HepG2 (cell line): ENCODE data around the gene ADPRS. TPM values are rescaled to one million over a fixed set of nuclear protein-coding genes. Genes with fewer than 3 reads are reported as not detected.
A peak's percentile ranks its signal among the peaks of the same experiment; 100 is the strongest.

Experiments
- NFE2 ChIP-seq: sonication (generic); formaldehyde crosslinking; IDR thresholded peaks from 2 replicates; pipeline ENCODE4 v1.4.0; 2020; ENCODE audit warnings: missing genetic modification reagents
- RAD21 ChIP-seq: fragments of 450-650 bp; formaldehyde crosslinking; IDR thresholded peaks from 2 replicates; pipeline ENCODE4 v1.5.0; 2020; ENCODE audit warnings: mild to moderate bottlenecking
- RFX5 ChIP-seq: IDR thresholded peaks from 2 replicates; pipeline ENCODE4 v1.6.1; 2011; ENCODE audit warnings: low read depth, low read length, improper control_type of control experiment
- SNAI1 ChIP-seq: sonication (generic); formaldehyde crosslinking; IDR thresholded peaks from 2 replicates; pipeline ENCODE4 v1.5.0; 2020; ENCODE audit warnings: mild to moderate bottlenecking, missing genetic modification reagents, borderline replicate concordance
- XRCC5 ChIP-seq: fragments of 200-400 bp; formaldehyde crosslinking; optimal IDR thresholded peaks from 2 replicates; pipeline ENCODE3; 2017; ENCODE audit warnings: mild to moderate bottlenecking, low read length
- YY1 ChIP-seq: IDR thresholded peaks from 2 replicates; pipeline ENCODE4 v1.6.1; 2011; ENCODE audit warnings: low read length, low read depth, moderate library complexity, mild to moderate bottlenecking; ENCODE audit not compliant: insufficient read depth, insufficient replicate concordance
- ZNF263 ChIP-seq: sonication (generic); formaldehyde crosslinking; IDR thresholded peaks from 2 replicates; pipeline ENCODE4 v1.4.0; 2020; ENCODE audit warnings: missing genetic modification reagents
- ZNF292 ChIP-seq: sonication (generic); formaldehyde crosslinking; IDR thresholded peaks from 2 replicates; pipeline ENCODE4 v1.8.1; 2022; ENCODE audit warnings: mild to moderate bottlenecking, low read depth, missing genetic modification reagents, borderline replicate concordance
- ZNF326 ChIP-seq: sonication (generic); formaldehyde crosslinking; IDR thresholded peaks from 2 replicates; pipeline ENCODE4 v1.4.0; 2020; ENCODE audit warnings: missing genetic modification reagents, borderline replicate concordance
- ZNF331 ChIP-seq: sonication (generic); formaldehyde crosslinking; IDR thresholded peaks from 2 replicates; pipeline ENCODE4 v1.4.0; 2020; ENCODE audit warnings: missing genetic modification reagents
- ZNF432 ChIP-seq: sonication (generic); formaldehyde crosslinking; IDR thresholded peaks from 2 replicates; pipeline ENCODE4 v1.5.0; 2020; ENCODE audit warnings: missing genetic modification reagents, mild to moderate bottlenecking, borderline replicate concordance
- ZNF460 ChIP-seq: sonication (generic); formaldehyde crosslinking; IDR thresholded peaks from 2 replicates; pipeline ENCODE4 v1.5.1; 2020; ENCODE audit warnings: missing genetic modification reagents, mild to moderate bottlenecking, borderline replicate concordance
- ZNF556 ChIP-seq: sonication (generic); formaldehyde crosslinking; IDR thresholded peaks from 2 replicates; pipeline ENCODE4 v1.4.0; 2020; ENCODE audit warnings: mild to moderate bottlenecking, missing genetic modification reagents, borderline replicate concordance
- ZNF7 ChIP-seq: IDR thresholded peaks from 2 replicates; pipeline ENCODE4 v1.6.1; 2016; ENCODE audit warnings: missing biosample characterization, missing genetic modification reagents
- ZNF777 ChIP-seq: sonication (generic); formaldehyde crosslinking; IDR thresholded peaks from 2 replicates; pipeline ENCODE4 v1.4.0; 2020; ENCODE audit warnings: missing genetic modification reagents
- polyA plus RNA-seq, 8 experiments: library from polyadenylated mRNA; depleted of rRNA in 3 of 8; stranded (reverse) in 7 of 8; unstranded in 1 of 8; fragments of >200 nt; fragmentation: Illumina TruSeq in 4 of 8; extraction: Trizol in 4 of 8; gene quantifications; 2 replicates each; pipeline versions ENCODE4 v1.2.1 to v1.2.3, GENCODE V29; 2011 to 2016; ENCODE audit warnings: low read depth in 4 of 8, missing spikeins in 1 of 8, mixed read lengths in 1 of 8; ENCODE audit not compliant: insufficient read depth in 1 of 8
- total RNA-seq, 5 experiments: library from RNA; depleted of rRNA; stranded (reverse); fragments of >200 nt; fragmentation: Illumina TruSeq; extraction: Trizol; gene quantifications; 2 replicates each; pipeline ENCODE4 v1.2.3, GENCODE V29; 2016; ENCODE audit warnings: low read depth in 1 of 5
- TF ChIP-seq, protein P1 (sequence below): sonication (generic); formaldehyde crosslinking; IDR thresholded peaks from 2 replicates; pipeline ENCODE4 v1.8.1; 2023; ENCODE audit warnings: missing genetic modification reagents, mild to moderate bottlenecking, borderline replicate concordance
- TF ChIP-seq, protein P2 (sequence below): sonication (generic); formaldehyde crosslinking; IDR thresholded peaks from 2 replicates; pipeline ENCODE4 v1.5.0; 2020; ENCODE audit warnings: missing genetic modification reagents
- TF ChIP-seq, protein P3 (sequence below): sonication (generic); formaldehyde crosslinking; IDR thresholded peaks from 2 replicates; pipeline ENCODE4 v1.8.0; 2022; ENCODE audit warnings: missing genetic modification reagents, mild to moderate bottlenecking, moderate library complexity, borderline replicate concordance
- TF ChIP-seq, protein P4 (sequence below): sonication (generic); formaldehyde crosslinking; IDR thresholded peaks from 2 replicates; pipeline ENCODE4 v1.4.0; 2020; ENCODE audit warnings: missing genetic modification reagents
- TF ChIP-seq, protein P5 (sequence below): sonication (generic); formaldehyde crosslinking; IDR thresholded peaks from 2 replicates; pipeline ENCODE4 v1.5.1; 2020; ENCODE audit warnings: missing genetic modification reagents, mild to moderate bottlenecking, borderline replicate concordance

ADPRS gene
- total and polyA plus RNA-seq, 2 of the 13 experiments (the other 11 are each of a cell fraction or from before 2014, with no cell fraction given): 30.6 to 36.4 TPM

DNA sequence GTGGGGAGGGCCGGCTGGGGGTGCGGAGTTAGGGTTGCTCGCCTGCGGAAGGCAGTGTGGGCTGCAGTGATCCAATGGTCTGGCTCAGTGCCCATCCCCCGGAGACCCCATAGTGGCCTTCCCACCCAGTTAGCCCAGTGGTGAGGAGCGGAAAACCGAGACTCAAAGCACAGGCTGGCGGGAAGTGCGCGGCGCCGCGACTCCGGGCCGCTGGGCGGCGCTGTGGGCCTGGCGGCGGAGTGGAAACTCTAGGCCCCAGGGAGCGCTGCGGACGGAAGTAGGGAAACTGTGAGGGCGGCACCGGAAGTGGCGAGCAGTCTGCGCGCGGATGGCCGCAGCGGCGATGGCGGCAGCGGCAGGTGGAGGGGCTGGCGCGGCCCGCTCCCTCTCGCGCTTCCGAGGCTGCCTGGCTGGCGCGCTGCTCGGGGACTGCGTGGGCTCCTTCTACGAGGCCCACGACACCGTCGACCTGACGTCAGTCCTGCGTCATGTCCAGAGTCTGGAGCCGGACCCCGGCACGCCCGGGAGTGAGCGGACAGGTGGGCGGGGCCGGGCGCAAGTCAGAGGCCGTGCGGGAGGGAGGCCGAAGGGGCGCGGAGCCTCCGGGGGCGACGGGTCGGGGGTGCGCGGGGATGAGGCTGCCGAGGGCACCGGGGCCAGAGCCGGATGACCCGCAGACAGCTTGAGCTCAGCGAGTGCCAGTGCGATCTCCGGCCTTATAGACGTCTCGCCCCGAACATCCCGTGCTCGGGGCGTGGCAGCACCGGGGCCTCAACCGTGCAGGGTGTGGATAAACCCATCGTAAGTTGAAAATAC, at the start of gene ADPRS (continued):
- no peak for TF ChIP-seq ZNF292 (CRISPR knock-in tag)
- TF ChIP-seq, protein P1, sequence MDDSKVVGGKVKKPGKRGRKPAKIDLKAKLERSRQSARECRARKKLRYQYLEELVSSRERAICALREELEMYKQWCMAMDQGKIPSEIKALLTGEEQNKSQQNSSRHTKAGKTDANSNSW (CRISPR knock-in tag): peak; percentile 47; the same call in 1 of the 2 replicates
- TF ChIP-seq, protein P2, sequence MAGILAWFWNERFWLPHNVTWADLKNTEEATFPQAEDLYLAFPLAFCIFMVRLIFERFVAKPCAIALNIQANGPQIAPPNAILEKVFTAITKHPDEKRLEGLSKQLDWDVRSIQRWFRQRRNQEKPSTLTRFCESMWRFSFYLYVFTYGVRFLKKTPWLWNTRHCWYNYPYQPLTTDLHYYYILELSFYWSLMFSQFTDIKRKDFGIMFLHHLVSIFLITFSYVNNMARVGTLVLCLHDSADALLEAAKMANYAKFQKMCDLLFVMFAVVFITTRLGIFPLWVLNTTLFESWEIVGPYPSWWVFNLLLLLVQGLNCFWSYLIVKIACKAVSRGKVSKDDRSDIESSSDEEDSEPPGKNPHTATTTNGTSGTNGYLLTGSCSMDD (CRISPR knock-in tag): 0 out of 2 replicates have a peak, but pooled peaks have one; percentile 28
- TF ChIP-seq ZNF777 (CRISPR knock-in tag): peak; percentile 84
- no peak; the same call in 1 of the 2 replicates for TF ChIP-seq RAD21 (CRISPR knock-in tag)
- TF ChIP-seq SNAI1 (CRISPR knock-in tag): no peak
- TF ChIP-seq, protein P3, sequence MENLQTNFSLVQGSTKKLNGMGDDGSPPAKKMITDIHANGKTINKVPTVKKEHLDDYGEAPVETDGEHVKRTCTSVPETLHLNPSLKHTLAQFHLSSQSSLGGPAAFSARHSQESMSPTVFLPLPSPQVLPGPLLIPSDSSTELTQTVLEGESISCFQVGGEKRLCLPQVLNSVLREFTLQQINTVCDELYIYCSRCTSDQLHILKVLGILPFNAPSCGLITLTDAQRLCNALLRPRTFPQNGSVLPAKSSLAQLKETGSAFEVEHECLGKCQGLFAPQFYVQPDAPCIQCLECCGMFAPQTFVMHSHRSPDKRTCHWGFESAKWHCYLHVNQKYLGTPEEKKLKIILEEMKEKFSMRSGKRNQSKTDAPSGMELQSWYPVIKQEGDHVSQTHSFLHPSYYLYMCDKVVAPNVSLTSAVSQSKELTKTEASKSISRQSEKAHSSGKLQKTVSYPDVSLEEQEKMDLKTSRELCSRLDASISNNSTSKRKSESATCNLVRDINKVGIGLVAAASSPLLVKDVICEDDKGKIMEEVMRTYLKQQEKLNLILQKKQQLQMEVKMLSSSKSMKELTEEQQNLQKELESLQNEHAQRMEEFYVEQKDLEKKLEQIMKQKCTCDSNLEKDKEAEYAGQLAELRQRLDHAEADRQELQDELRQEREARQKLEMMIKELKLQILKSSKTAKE (CRISPR knock-in tag): peak; percentile 42; the same call in 1 of the 2 replicates
- TF ChIP-seq, protein P4, sequence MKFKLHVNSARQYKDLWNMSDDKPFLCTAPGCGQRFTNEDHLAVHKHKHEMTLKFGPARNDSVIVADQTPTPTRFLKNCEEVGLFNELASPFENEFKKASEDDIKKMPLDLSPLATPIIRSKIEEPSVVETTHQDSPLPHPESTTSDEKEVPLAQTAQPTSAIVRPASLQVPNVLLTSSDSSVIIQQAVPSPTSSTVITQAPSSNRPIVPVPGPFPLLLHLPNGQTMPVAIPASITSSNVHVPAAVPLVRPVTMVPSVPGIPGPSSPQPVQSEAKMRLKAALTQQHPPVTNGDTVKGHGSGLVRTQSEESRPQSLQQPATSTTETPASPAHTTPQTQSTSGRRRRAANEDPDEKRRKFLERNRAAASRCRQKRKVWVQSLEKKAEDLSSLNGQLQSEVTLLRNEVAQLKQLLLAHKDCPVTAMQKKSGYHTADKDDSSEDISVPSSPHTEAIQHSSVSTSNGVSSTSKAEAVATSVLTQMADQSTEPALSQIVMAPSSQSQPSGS (CRISPR knock-in tag): peak; percentile 82
- peak; percentile 98 for TF ChIP-seq XRCC5
- no peak for TF ChIP-seq ZNF326
- TF ChIP-seq NFE2 (CRISPR knock-in tag): no peak
- TF ChIP-seq ZNF7: no peak
- peak; percentile 97 for TF ChIP-seq ZNF331 (CRISPR knock-in tag)
- TF ChIP-seq ZNF263 (CRISPR knock-in tag): 0 out of 2 replicates have a peak, but pooled peaks have one; percentile 34
- no peak for TF ChIP-seq ZNF432 (CRISPR knock-in tag)
- TF ChIP-seq RFX5: no peak
- TF ChIP-seq, protein P5, sequence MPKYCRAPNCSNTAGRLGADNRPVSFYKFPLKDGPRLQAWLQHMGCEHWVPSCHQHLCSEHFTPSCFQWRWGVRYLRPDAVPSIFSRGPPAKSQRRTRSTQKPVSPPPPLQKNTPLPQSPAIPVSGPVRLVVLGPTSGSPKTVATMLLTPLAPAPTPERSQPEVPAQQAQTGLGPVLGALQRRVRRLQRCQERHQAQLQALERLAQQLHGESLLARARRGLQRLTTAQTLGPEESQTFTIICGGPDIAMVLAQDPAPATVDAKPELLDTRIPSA (CRISPR knock-in tag): no peak
- TF ChIP-seq ZNF460 (CRISPR knock-in tag): peak; percentile 66; the same call in 1 of the 2 replicates
- TF ChIP-seq YY1: peak; percentile 95
- peak; percentile 63 for TF ChIP-seq ZNF556 (CRISPR knock-in tag)
